HG03460 (cell line): ENCODE data around the gene PTPN9.
A peak's percentile ranks its signal among the peaks of the same experiment; 100 is the strongest.
"Not testable (repeated sequence)": the region's sequence is repeated elsewhere in the genome, so short reads cannot be mapped to it uniquely, and the experiment has no call there.

Experiments
- ATAC-seq: cut with Tn5 transposase; IDR thresholded peaks from one replicate; pipeline ENCODE4 v1.9.1; 2021; ENCODE audit not compliant: unreplicated experiment

The PTPN9 gene

GRCh38 chr15:75454471-75455378 is 124.4 kb downstream of the PTPN9 start:
- no peak for ATAC-seq

DNA sequence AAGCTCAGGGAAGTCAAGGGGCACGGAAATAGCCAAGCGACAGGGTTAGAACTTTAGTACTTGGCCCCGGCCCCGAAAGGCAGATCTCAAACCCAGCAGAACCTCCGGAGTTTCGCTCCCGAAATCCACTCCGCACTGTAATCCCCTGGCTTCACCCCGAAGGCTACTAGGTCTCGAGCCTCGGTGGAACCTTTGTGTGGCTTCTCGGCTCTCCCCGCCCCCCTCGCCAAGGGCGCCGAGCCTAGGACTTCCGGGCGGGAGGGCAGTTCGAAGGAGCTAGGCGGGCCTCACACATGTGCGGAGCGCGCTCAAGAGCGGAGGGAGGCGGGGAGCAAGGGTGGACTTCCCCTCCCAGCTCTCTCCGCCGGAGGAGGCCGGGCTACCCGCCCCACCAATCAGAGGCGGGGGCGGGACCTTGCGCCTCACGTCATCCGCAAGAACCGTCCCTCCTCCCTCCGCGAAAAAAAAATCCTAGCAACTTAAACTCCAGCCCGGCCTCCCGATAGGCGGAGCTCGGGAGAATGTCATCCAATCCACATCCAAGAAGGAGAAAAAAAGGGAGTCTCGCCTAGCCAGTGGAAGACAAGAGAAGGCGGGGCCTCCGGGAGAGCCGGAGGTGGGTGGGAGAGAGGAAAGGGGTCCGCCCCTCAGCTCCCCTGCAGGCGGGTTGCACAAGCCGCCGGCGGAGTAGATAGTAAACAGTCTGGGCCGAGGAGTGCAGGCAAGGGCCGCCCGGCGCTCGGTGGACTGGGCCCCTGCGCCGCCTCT is 125.2 kb downstream of the PTPN9 start:
- ATAC-seq, result peak; percentile 28

- no peak for ATAC-seq
These were observed 126.0 kb downstream of the PTPN9 start for GRCh38 chr15:75452865-75453702.

DNA sequence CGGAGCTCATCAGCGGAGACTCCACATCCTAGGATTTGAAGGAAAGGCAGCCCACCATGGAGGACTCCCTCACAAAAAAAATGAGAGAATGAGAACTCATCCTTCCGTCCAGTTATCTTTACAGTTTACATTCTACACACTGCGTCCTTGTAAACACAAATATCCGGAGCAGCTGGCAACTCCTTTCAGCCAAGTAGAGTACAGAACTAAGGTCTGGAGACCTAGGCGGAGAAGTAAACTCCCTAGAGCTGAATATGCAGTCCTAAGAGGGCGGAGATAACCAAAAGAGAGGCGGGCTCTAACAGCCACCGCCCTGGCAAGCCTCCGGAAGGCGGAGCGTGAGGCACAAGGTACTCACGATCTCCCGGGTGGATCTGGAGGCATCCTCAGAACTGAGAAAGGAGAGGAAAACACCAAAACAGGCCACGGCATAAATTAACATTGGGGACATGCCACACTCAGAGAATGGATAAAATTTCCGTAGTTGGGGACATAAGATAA is 126.7 kb downstream of the PTPN9 start:
- no peak for ATAC-seq

GRCh38 chr15:75451674-75452363 is 127.3 kb downstream of the PTPN9 start, which contains the start of gene SIN3A:
Gene SIN3A (minus strand): TSS chr15:75451690. CDS start chr15:75430375, 21,315 bp downstream.
- peak; percentile 40 for ATAC-seq

DNA sequence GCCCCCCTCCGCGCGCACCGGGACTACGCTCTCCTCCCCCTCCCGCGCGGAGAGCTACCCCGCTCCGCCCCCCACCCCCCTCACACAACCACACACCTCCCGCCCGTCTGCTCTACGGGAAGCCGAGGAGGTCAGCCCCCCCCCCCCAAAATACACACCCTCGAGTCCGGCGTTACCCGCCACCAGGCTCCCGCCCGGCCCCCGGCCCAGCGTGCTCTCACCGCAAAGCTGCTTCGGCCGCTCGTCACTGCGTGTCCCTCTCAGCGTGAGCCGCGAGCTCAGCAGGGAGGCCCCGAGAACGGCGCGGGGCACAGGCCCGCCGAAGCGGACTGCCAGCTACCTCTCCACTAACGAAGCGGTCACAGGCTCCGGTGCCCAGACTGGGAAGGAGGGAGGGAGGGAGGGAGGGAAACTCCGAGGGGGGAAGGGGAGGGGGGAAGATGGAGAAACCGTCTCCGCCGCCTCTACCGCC is 127.9 kb downstream of the PTPN9 start:
- ATAC-seq, result no peak

DNA sequence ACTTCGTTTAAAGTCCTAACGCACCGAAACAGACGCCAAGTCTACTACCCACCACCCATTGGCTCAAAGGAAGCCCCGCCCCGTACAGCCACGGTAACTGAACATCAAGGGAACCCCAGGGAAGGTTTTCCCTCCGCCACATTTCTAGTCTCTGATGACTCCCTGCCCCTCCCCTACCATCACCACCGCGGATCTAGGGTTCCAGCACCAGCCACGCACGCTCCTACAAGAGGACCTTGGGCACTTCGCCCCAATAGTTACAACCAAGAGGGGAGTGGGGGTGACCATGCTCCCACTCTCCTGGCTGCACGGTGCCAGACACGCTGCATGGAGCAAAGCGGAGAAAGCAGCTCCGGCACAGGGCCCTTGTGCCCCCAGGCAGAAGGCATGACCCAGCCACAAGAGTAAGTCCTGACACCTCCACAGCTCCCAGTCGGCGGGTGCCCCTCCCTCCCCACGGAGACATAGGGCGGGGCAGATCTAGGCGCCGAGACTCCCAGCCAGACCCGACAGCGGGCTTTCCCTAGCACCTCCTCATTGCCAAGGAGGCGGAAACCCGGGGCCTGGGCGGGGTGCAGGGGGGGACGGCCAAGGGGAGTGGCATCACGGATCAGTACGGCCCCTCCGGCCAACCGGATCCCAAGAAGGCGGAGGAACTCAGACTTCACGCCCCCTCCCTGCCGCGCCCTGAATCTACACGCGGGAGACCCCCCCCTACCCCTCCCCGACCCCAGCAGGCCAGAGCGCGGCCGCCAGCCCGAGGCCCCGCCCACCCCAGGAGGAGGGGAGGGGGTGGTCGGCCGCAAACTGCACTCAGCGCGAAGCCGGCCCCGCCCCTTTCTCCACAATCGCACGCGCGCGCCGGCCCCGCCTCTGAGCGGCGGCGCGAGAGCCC is 128.6 kb downstream of the PTPN9 start:
- ATAC-seq, result peak; percentile 24

DNA sequence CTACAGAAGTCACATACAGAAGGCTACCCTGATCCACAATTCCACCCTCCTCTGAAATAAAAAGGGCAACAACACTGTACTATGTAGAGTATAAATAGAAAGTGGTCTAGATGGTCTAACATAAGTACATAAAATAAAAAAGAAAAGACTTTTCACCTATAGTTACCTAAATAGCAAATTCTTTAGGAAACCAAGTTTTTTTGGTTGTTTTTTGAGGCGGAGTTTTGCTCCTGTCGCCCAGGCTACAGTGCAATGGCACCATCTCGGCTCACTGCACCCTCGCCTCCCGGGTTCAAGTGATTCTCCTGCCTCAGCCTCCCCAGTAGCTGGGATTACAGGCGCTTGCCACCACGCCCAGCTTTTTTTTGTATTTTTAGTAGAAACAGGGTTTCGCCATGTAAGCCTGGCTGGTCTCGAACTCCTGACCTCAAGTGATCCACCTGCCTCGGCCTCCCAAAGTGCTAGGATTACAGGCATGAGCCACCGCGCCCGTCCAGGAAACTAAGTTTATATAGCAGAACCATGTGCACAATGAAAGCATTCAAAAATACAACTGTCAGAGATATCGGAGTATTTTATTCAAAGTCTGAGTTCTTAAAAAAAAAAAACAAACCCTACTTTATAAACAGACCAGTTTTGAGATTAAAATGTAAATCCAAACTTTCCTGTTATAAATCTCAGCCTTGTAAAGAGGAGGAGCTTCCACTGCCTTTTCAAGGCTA is 129.4 kb downstream of the PTPN9 start:
- no peak for ATAC-seq

DNA sequence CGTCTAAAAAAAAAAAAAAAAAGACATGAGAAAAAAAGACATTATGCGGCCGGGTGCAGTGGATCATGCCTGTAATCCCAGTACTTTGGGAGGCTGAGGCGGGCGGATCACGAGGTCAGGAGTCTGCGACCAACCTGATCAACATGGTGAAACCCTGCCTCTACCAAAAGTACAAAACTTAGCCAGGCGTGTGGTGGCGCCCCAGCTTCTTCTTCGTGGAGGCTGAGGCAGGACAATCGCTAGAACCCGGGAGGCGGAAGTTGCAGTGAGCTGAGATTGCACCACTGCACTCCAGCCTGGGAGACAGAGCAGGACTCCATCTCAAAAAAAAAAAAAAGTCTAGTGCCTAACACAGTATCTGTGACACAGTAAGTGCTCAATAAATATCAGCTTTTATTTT is 130.9 kb downstream of the PTPN9 start:
- not testable (repeated sequence) for ATAC-seq

DNA sequence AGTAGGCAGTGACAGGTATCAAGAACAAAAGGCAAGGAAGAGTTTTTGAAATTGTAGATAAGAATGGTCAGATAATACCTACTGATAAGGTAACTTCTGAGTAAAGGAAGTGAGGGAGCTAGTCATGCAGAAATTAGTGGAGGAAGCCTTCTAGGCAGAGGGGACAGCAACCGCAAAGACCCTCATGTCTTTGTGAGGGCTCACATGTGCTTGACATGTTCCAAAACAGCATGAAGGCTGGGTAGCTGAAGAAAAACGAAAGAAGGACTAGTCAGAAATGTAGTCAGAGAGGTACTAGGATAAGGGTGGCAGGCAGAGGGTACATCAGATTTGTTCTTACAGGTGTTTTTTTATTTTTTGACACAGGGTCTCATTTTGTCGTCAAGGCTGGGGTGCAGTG is 133.0 kb downstream of the PTPN9 start:
- no peak for ATAC-seq

DNA sequence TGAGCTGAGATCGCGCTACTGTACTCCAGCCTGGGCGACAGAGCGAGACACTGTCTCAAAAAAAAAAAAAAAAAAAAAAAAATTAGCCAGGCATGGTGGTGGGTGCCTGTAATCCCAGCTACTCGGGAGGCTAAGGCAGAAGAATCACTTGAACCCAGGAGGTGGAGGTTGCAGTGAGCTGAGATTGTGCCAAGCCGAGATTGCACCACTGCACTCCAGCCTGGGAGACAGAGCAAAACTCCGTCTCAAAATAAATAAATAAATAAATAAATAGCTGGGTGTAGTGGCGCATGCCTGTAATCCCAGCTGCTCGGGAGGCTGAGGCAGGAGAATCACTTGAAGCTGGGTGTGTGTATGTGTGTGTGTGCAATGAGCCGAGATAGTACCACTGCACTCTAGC is 133.8 kb downstream of the PTPN9 start:
- ATAC-seq, result not testable (repeated sequence)

- ATAC-seq, result not testable (repeated sequence)
These were observed 135.1 kb downstream of the PTPN9 start for GRCh38 chr15:75443972-75444453.

DNA sequence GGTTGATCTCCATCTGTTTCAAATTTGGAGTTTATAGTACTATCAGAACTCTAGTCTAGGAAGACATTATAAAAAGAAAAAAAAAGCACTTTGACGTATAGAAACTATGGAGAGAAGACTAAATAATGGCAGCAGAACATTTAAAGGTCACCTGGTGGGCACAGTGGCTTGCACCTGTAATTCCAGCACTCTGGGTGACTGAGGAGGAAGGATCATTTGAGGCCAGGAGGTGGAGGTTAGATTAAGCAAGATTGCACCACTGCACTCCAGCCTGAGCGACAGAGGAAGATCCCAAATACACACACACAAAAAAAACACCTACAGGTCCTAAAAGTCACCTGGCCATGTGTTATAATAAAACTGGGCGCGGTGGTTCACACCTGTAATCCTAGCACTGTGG is 141.4 kb downstream of the PTPN9 start:
- ATAC-seq, result no peak

GRCh38 chr15:75436881-75437280 is 142.2 kb downstream of the PTPN9 start:
- ATAC-seq, result no peak

DNA sequence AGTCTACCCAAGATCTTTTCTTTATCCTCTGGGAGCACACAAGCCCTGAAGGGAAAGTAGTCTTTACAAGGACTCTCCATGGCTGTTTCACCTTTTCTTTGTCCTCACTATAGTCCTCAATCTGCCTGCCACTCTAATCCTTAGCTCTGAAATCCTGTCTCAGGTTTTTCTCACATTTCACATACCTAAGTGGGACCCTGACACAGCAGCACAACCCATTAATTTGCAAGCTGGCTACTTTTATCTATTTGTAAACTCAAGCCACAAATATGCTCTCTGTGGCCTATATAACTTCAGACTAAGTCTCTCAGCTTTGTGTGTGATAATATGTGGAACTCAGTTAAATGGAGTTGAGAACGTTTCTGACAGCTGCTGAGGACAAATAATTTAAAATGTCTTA is 147.4 kb downstream of the PTPN9 start:
- no peak for ATAC-seq

DNA sequence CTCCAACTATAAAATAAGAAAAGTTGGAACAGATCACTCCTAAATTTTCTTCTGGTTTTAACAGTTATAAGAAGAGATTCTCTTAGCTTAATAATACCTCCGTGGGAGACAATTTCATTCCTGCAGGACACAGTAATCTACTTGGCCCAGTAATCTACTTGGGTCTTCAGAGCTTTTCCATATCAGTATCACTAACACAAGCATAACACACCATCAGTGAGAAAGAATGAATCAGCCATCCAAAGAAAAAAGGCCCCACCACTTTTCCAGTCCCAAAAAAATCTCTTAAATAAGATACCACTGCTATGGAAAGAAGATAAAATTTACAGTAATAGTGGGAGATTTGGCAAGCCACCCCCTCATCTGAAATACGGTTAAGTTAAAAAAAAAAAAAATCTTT is 147.8 kb downstream of the PTPN9 start:
- no peak for ATAC-seq

DNA sequence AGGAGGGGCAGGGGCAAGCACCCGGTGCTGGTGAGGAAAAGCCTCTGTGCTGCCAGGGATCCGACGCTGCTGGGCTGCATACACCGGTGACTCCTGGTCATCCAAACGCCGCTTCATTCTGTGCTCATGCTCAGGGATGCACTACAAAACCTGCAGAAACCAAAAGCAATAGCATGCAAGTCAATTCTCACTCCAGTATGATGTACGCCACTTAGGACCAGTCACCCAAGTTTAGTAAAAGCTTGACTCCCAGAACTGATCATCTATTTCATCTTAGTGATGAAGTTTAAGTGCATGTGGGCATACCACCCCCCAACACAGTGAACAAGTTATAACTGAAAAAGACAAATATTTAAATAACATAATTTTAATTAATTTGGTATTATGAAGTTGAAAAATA is 148.9 kb downstream of the PTPN9 start:
- no peak for ATAC-seq

DNA sequence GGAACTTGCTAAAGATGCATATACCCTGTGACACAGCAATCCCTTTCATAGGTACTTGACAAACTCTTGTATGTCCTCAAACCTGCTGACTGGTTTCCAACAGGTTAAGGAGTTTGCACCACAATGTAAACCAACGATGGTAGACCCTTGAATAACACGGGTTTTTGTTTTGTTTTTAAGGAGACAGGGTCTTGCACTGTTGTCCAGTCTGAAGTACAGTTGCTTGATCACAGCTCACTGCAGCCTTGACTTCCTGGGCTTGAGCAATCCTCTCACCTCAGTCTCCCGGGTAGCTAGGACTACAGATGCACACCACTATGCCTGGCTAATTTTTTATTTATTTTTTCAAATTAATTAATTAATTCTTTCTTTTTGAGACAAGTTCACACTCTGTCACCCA is 151.0 kb downstream of the PTPN9 start:
- ATAC-seq, result no peak
